Esophagus squamous epithelium (tissue), 4 donors: ENCODE measurements around the gene SRPK3.

Experiments
- POLR2A ChIP-seq, 4 donors: fragments of 450-650 bp; IDR thresholded peaks; one replicate each; pipeline ENCODE4 v1.6.1; 2017; ENCODE audit warnings: antibody characterized with exemption in 4 of 4, mild to moderate bottlenecking in 4 of 4, moderate library complexity in 3 of 4
- TF ChIP-seq, protein P1 (sequence below), 6 experiments: fragments of 450-650 bp in 4 of 6; fragments of 200-600 bp in 2 of 6; sonication (generic) in 2 of 6; IDR thresholded peaks; one replicate each; pipeline ENCODE4 v1.5.1; 2016 to 2019; ENCODE audit warnings: antibody characterized with exemption in 6 of 6, mild to moderate bottlenecking in 4 of 6, moderate library complexity in 4 of 6

DNA sequence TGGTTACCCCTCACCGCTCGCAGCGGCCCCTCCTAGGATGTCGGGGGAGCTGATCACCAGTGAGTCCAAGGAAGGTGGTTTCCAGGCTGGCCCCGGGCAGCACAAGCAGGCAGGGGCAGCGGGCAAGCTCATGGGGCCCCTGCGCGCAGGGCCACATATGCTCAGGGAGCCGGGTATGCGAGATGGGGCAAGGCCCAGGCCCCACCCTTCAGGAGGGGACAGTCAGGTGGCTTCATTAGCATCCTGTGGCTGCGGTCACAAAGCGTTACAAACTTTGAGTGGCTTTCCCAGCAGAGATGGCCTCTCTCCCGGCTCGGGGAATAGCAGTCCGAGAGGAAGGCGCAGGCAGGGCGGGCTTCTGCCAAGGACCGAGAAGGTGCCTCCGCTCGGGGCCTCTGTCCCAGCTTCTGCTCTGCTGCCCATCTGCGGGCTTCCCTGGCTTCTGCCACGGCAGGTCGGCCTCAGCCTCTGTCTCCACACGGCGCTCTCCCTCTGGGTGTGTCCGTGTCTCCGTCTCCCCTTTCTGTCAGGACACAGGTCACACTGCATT, 42.7 kb upstream of the SRPK3 start:
- TF ChIP-seq, protein P1, sequence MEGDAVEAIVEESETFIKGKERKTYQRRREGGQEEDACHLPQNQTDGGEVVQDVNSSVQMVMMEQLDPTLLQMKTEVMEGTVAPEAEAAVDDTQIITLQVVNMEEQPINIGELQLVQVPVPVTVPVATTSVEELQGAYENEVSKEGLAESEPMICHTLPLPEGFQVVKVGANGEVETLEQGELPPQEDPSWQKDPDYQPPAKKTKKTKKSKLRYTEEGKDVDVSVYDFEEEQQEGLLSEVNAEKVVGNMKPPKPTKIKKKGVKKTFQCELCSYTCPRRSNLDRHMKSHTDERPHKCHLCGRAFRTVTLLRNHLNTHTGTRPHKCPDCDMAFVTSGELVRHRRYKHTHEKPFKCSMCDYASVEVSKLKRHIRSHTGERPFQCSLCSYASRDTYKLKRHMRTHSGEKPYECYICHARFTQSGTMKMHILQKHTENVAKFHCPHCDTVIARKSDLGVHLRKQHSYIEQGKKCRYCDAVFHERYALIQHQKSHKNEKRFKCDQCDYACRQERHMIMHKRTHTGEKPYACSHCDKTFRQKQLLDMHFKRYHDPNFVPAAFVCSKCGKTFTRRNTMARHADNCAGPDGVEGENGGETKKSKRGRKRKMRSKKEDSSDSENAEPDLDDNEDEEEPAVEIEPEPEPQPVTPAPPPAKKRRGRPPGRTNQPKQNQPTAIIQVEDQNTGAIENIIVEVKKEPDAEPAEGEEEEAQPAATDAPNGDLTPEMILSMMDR (IDR thresholded peaks at IDR 0.05), result no peak
- TF ChIP-seq POLR2A (IDR thresholded peaks at IDR 0.05), result no peak
